ENCODE results near the gene SPACA4.

Gene SPACA4

DNA sequence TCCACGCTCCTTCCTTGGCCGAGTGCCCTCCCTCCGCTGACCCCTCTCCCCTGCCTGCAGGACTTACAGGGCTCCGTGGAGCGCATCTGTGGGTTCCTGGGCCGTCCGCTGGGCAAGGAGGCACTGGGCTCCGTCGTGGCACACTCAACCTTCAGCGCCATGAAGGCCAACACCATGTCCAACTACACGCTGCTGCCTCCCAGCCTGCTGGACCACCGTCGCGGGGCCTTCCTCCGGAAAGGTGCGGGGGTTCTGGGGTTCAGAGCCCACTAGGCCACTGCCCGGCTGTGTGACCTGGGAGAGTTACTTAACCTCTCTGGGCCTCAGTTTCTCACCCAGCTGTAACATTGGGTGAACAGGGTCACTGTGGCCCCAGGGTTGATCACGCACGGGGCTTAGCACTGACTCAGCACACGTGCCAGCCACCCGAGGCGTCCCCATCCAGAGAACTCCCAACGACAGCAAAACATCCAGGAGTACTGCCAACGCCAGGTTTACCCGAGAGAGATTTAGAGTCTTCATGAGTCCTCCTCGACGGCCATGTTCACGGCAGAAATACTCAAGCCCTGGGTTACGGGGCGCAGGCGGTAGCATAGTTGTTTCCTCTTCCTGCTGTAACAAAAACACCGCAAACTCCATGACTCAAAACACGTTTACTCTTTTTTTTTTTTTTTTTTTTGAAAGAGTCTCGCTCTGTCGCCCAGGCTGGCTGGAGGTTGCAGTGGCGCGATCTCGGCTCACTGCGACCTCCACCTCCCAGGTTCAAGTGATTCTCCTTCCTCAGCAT lies 9.7 kb upstream of the SPACA4 start:
- peak in 2 of 4 experiments; percentile 25 to 35 for DNase-seq

DNA sequence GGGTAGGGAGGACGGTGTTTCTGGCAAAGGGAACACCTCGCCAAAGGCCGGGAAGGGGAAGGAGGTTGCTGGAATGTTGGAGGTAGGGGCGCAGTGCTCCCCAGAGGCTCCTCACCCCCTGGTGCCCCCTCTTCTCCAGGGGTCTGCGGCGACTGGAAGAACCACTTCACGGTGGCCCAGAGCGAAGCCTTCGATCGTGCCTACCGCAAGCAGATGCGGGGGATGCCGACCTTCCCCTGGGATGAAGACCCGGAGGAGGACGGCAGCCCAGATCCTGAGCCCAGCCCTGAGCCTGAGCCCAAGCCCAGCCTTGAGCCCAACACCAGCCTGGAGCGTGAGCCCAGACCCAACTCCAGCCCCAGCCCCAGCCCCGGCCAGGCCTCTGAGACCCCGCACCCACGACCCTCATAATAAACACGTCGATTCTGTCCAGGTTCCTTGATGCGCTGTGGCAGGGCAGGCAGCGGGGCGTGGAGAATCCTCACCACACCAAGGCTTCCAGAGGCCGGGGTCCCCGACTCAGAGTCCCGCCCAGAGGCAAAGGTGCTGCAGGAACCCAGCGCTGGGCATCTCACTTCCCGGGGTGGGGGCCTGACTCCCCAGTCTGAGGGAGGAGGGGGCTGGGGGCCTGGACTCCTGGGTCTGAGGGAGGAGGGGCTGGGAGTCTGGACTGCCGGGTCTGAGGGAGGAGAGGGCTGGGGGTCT lies 7.4 kb upstream of the SPACA4 start:
- DNase-seq: no peak

DNA sequence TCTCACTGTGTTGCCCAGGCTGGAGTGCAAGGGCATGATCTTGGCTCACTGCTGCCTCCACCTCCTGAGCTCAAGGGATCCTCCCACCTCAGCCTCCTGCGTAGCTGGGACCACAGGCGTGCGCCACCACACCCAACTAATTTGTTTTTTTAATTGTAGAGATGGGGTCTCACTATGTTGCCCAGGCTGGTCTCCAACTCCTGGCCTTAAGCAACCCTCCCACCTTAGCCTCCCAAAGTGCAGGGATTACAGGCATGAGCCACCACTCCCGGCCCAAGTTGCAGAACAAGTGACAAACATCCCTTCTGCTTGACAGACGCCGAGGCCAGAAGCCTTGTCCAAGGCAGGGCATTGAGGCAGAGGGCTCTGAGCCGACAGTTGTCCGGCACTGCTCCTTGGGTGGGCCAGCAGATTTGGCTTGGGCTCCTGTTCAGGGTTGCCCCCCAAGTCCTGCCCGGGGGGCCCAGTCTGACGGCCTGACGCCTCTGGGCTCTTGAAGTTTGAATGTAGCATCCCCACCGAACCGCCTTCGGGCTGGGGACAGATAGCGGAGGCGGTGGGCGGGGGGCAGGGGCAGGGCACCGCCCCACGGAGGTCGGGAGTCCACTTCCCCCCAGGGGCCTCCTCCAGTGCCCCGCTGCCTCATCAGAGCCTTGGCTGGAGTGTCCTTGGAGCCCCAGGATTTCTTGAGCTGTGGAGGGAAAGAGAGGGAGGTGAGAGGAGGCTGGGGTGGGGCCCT lies 5.7 kb upstream of the SPACA4 start:
- DNase-seq: no peak

DNA sequence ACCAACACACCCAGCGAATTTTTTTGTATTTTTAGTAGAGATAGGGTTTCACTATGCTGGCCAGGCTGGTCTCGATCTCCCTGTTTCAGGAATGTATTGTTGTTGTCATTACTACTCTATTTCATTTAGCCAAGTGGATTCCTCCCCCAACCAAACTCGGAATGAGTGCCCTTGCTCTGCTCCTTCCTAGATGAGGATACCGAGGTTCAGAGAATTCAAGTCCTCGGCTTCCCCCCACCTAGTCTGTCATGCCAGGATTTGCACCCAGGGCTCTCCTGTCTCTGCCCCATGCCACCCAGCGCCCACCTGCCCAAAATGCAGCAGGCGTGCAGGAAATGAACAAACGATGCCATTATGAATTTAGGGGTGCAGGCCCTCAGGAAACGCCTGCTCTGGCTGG lies 3.5 kb upstream of the SPACA4 start:
- no peak for DNase-seq

DNA sequence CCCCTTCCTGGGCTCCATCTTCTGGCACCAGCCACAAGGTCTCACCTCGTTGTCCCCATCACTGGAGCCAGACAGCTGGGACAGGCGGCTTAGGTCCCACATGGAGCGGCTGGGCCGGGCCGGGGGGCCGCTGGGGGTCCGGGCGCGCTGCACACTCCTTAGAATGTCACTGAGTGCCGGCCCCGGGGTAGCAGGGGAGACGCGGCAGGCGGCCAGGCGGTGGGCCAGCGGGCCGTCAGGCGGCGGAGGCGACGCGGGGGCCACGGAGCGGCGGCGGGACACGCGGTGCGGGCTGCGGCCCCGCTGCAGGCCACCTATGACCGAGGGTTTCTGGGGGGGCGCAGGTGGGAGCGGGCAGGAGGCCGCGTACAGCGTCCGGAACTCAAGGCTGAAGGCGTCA lies 3.1 kb upstream of the SPACA4 start:
- no peak for DNase-seq

DNA sequence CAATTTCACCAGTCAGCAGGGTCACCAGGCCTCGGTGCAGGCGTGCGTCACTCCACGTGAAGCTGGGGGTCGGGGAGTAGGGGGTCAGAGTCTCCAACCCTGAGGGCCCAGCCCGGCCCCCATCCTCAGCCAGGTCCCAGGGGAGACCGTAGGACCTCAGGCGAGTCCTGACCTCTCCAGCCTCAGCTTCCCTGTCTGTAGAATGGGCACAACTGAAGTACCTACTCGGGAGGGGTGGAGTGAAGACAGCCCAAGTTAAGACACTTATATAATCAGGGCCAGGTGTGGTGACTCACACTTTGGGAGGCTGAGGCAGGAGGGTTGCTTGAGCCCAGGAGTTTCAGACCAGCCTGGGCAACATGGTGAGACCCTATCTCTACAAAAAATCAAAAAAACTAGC lies 2.7 kb upstream of the SPACA4 start:
- DNase-seq: no peak

DNA sequence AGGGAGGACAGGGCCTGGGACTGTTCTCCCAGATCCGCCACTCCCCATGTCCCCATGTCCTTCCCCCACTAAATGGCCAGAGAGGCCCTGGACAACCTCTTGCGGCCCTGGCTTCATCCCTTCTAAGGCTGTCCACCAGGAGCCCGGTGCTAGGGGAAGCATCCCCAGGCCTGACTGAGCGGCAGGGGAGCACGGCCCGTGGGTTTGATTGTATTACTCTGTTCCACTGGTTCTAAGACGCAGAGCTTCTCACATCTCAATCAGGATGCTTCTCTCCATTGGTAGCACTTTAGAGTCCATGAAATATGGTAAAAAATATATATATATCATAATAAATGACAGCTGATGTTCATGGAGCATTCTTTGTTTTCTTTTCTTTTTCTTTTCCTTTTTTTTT lies 815 bp downstream of the SPACA4 start:
- DNase-seq: no peak

DNA sequence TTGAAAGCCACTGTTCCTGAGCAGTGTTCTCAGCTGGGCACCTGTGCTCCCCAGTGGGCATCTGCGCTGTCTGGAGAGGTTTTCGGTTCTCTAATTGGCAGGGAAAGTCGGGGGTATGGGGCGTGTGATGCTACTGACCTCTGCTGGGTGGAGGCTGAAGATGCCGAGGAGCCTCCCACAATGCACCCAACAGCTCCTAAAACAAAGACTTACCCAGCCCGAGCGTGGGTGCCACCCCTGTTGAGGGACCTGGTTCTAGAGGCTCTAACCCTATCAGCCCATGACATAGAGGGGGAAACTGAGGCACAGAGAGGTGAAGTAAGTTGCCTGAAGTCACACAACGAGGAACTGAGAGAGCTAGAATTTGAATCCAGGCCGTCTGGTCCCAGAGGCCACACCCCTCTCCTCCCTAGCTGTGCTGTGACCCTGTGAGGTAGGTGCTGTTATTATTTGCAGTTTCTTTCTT lies 2.3 kb downstream of the SPACA4 start:
- DNase-seq: peak; percentile 71 to 84 (median 79)

DNA sequence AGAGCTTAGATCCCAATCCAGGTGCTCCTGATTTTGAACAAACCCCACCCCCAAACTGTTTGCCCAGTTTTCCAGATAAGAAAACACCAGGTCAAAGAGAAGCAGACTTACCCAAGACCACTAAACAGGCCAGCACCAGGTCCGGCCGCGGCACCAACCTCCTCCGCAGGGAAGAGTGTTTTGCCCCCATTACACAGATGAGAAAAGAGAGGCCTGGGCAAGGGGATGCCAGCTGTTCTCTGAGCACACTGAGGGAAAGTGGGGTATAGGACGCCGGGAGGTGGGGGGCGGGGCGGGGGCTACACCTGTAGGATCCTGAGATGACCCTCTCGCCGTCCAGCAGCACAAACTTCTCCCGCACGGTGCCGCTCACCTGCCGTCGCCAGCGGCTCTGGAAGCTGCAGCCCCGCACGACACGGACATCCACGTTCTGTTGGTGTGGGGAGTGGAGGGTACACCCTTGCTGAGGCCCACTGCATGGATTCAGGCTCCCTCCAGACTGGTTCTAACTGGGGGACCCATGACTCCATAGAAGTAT lies 3.1 kb downstream of the SPACA4 start:
- no peak for DNase-seq

DNA sequence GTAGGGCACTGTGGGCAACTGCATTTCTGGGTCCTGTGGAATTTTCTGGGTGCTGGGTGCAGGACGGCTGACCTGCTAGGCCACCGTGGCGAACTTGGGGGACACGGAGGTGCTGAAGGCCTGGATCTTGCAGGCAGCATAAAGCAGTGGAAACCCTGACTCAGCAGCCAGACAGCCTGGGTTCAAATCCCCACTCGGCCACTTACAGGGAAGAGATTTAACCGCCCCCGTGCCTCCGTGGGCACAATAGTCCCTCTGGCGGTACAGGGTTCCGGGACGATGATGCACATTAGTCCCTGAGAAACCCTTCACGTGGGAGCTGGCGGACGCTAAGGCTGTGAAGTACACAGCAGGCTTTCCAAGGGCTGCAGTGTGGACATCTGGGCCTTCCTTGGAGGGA lies 5.3 kb downstream of the SPACA4 start:
- no peak for DNase-seq

DNA sequence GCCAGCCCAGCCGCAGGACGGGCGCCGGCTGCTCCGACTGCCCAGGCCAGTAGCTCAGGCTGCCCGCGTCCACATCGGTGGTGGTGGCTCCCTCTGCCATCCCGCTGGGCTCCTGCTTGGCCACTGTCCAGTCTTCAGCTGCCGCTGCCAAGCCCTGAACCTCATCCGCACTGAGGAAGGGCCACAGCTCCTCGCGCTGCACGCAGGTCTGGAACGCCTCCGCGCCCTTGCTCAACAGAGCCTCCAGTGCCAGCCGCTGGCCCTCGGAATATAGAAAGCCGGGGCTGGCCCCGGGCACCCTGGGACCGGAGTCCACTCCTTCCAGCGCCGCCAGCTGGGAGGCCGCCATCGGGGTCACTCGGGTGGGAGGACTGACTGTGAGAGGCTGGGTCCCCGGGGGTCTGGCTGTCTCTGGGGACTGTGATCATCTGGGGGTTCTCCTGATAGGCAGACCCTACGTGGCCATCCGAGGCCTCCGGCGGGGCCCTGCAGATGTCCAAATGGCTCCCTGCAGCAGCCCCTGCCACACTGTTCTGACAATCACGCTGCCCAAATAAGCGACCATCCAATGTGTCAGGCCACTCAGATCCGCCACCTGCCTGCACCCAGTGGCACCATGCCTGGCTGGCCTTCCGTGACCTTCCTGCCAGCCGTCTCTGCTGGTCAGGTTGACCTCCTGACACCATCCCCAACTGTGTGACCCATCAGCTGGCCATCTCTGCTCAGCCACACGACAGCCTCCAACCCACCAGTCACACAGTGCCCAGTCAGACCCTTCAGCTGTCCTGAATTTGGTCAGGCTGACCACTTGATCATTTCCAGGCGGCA lies 6.7 kb downstream of the SPACA4 start:
- no peak for DNase-seq

DNA sequence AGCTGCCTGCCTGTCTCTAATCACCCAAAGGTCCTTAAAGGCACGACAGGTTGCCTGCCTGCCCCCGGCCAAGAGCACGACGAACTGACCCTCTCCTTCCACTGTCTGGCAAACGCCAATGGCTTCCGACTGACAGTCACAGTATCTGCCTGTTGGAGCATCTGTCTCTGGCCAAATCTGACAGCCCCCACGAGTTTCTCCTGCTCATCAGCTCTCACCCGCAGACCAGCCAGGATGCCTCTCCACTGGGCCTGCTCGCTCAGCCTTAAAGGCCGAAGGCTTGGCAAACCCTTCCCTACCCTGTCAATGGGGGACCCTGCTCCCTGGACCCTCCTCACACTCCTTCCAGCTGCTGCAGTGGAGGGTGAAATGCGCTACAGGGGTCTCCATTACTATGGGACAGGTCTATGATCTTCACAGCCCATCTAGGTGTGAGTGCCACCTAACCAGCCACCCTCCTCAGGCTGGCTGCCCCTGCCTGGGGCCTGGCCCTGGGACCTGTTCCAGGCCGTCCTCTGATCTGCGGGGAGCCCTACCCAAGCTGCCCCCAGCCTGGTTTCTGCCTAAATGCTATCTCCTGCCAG lies 7.4 kb downstream of the SPACA4 start:
- DNase-seq: no peak

DNA sequence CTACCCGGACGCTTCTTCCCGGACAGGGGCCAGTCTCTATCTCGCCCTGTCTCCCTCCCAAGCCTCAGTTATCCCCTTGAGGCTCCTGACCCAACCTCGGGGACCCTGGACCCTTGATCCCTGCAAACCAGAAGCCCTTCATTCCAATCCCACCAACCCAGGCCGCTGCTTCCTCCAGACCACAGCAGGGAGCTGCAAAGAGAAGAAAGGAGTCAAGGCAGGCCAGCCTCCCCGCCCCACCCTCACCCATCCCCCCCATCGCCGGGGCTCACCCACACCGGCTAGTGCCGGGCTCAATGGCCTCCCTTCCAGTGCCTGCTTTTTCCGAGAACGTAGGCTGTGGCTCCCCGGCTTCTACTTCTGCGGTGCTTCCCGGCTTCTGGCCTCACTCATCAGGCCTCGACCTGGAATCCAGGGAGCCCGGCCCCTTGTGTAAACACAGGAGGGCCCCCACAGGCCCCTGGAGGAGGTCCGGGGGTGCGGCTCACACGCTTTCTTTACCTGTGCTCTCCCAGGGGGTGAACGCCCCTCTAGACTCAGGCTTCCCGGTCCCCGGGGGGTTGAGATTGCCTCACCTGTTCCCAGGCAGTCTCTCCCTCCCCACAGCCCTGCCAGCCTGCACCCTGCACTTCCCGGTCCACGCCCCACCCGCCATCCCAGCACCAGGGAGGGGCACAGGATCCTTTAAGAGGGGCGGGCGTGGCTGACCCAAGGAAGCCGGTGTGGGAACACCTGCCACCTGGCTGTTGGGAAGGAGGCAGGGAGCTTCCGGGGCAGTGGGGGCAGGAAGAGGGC lies 8.1 kb downstream of the SPACA4 start, which contains the start of gene FAM83E:
FAM83E (minus strand) TSS at position 641 of the 795 bp plus-strand sequence. CDS start 1,704 bp downstream, outside the sequence.
- no peak for DNase-seq

DNA sequence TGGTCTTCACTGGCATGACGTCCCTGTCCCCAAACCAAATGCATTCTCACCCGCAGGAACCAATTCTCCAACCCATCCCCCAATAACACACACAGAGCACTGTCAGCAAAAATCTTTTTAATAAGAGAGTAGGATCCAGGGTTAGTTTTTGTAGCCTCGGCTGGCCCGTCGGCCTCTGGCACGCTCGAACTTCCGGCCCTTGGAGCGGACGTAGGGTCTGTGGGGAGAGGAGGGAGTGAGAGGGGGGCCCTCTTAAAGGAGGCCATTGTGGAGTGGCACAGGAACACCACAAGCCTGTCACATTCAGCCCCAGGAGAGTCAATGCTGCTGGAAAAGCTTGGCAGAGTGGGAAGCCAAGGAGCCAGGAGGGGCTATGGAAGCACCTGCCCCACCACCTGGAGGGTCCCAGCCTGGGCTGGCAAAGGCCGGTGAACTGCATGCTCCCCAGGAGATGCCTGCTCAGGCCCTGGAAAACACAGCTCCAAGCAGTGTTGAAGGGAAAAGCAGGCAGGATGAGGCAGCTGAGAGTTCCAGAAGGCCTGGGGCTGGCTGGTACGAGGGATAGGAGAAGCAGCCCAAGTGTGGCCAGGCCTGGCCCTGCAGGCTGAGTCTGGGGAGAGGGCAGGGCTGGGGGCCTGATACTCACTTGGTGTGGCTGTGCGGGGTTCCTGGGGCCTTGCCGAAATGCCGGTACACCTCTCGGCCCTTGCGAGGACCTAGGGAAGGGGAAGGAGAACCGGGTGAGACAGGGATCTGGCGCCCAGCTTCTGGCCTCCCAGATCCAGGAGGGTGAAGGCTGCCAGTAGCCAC lies 8.9 kb downstream of the SPACA4 start:
- no peak for DNase-seq

DNA sequence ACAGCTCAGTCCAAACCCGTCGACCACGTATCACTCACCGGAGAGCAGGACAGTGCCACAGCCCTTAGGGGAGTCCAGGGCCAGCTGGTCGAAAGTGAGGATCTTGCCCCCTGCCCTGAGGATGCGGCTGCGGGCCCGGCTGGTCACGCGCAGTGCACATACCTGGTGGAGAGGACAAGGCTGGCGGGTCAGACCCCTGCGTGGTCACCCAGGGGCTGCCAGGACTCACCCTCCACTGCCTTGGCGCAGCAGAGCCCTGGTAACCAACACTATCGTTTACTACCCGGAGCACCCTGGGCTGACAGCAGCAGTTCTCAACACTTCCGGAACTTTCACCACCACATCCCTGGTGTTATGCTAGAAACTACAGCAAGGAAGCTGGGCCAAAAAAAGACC lies 9.5 kb downstream of the SPACA4 start:
- no peak for DNase-seq

DNA sequence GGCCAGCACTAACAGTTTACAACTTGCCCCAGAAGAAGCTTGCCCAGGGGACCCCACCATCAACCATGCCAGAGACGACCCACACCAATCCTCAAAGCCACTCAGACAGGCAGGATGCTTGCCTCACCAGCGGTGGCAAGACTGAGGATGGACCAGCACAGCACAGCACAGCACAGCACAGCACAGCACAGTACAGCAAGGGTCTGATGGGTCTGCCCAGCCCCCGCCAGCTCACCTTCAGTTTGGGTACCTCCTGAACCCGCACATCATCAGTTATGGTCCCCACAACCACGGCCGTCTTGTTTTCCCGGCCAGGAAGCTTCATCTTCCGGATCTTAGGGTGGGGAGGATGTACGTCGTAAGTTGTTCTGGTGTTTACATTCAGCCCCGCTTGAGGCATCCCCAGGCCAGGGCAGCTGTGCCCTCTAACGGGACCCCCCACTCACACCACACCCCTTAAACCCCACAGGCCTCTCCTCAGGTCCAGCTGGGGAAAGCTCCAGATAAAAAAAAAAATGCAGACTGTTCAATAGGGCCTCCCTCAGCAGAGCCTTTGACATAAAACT lies 10.0 kb downstream of the SPACA4 start:
- DNase-seq: no peak

DNA sequence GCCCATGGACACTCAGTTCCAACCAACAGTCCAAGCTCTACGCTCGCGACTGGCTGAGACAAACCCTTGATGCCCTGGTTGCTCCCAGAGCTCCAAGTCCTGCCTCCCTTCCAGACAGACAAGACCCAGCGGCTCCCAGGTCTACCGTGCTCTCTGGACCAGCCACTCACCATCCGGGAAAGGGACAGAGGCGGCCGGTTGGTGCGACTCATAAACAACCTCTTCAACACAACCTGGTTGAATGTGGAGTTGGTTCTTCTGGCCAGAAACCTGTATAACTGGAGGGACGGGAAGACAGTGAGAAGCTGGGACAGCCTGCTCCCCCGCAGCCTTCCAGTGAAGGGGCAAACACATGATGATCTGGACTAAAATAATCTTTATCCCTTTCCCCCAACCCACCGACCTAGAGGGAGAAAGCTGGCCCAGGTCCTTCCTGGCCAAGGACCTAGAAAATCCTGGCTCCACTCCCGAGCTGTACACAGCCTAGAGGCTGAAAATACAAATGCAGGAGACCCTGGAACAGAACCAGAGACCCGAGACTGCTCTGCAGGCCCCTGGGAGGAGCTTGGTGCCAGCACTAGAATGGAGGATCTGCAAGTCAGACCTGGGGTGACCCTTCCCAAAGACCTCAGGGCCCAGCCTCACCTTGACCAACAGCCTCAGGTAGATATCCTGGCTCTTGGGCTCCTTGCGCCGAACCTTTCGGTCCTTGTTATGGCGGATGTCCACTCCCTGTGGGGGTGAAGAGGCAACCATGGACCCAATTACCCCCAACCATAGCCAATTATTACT lies 10.8 kb downstream of the SPACA4 start:
- no peak for DNase-seq

DNA sequence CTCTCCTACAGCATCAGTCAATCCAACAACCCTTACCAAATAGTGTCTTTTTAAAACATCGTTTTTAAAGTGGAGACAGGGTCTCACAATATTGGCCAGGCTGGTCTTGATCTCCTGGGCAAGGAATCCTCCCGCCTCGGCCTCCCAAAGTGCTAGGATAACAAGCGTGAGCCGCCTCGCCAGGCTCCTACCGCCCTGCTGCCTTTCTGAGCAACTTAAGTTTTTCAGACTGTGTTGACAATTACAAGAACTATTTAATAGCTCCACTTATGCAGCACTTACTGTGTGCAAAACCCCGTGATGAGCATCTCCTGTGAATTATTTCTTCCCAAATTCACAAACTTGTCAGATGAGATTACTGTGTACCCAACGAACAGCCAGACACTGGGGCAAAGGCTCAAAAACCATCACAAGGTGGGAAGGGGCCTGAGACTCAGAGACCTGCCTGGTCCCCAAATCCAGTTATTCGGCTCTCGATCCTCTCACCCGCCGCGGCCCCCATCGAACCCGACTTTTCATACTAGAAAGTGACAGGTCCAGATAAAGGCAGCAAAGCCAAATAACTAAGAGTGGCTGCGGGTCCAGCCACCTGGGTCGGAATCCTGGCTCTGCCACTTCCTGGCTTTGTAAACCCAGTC lies 11.9 kb downstream of the SPACA4 start:
- DNase-seq: peak in 1 of 4 experiments; percentile 35

Measured in suppressor macrophage (primary cell).